GM23338 (cell line): ENCODE data around the gene GATAD2B. TPM values are rescaled to one million over a fixed set of nuclear protein-coding genes. Genes with fewer than 3 reads are reported as not detected.

ENCODE experiments used
- ATAC-seq: fragments of 200-7000 bp; cut with Tn5 transposase; 3 replicates; pipeline ENCODE4 v1.9.1; 2020
- DNase-seq: peaks from one replicate; pipeline ENCODE4 v3.0.0-alpha.2; 2015; ENCODE audit warnings: low spot score
- H2AFZ ChIP-seq: fragments of 200-600 bp; sonication (generic); 2 replicates; pipeline ENCODE4 v1.8.0; 2016; ENCODE audit warnings: antibody characterized with exemption, mild to moderate bottlenecking, moderate library complexity
- H3F3A ChIP-seq: fragments of 200-600 bp; sonication (generic); replicated peaks from 2 replicates; pipeline ENCODE4 v1.8.0; 2017; ENCODE audit warnings: antibody characterized with exemption, mixed run types, low read depth
- H3K27ac ChIP-seq: fragments of 200-600 bp; sonication (generic); 2 replicates; pipeline ENCODE4 v1.6.1; 2016; ENCODE audit warnings: low read depth
- H3K27me3 ChIP-seq: fragments of 200-600 bp; sonication (generic); 2 replicates; pipeline ENCODE4 v1.8.0; 2016; ENCODE audit warnings: mild to moderate bottlenecking, mixed run types, moderate library complexity; ENCODE audit not compliant: insufficient read depth
- H3K36me3 ChIP-seq: fragments of 200-600 bp; sonication (generic); 2 replicates; pipeline ENCODE4 v1.8.0; 2016; ENCODE audit warnings: mild to moderate bottlenecking; ENCODE audit not compliant: insufficient read depth
- H3K4me1 ChIP-seq: fragments of 200-600 bp; sonication (generic); 2 replicates; pipeline ENCODE4 v1.8.0; 2016; ENCODE audit warnings: mild to moderate bottlenecking, moderate library complexity; ENCODE audit not compliant: insufficient read depth
- H3K4me2 ChIP-seq: fragments of 200-600 bp; sonication (generic); 2 replicates; pipeline ENCODE4 v1.7.1; 2017; ENCODE audit warnings: mixed run types
- H3K4me3 ChIP-seq: fragments of 200-600 bp; sonication (generic); 2 replicates; pipeline ENCODE4 v1.6.1; 2016; ENCODE audit warnings: mixed run types
- H3K79me2 ChIP-seq: fragments of 200-600 bp; sonication (generic); replicated peaks from 2 replicates; pipeline ENCODE4 v1.8.0; 2017; ENCODE audit warnings: mild to moderate bottlenecking; ENCODE audit not compliant: insufficient read depth
- H3K9me2 ChIP-seq: fragments of 200-600 bp; sonication (generic); 2 replicates; pipeline ENCODE4 v1.8.0; 2017; ENCODE audit not compliant: insufficient read depth
- H4K20me1 ChIP-seq: fragments of 200-600 bp; sonication (generic); replicated peaks from 2 replicates; pipeline ENCODE4 v1.8.0; 2017; ENCODE audit warnings: mild to moderate bottlenecking; ENCODE audit not compliant: insufficient read depth
- H3K27ac Mint-ChIP-seq: 2 replicates; pipeline ENCODE4 v1.8.0; 2020; ENCODE audit warnings: inconsistent platforms, mild to moderate bottlenecking, moderate library complexity, mixed read lengths
- H3K27me3 Mint-ChIP-seq: 3 replicates; pipeline ENCODE4 v1.8.0; 2022; ENCODE audit warnings: low read depth, mild to moderate bottlenecking, moderate library complexity, mixed read lengths, inconsistent platforms; ENCODE audit not compliant: insufficient read depth, poor library complexity
- H3K36me3 Mint-ChIP-seq: 3 replicates; pipeline ENCODE4 v1.8.0; 2021; ENCODE audit warnings: low read depth, mild to moderate bottlenecking, inconsistent platforms, moderate library complexity, mixed read lengths
- H3K4me1 Mint-ChIP-seq: 3 replicates; pipeline ENCODE4 v1.8.0; 2020; ENCODE audit warnings: mild to moderate bottlenecking, inconsistent platforms, mixed read lengths
- H3K4me3 Mint-ChIP-seq: 3 replicates; pipeline ENCODE4 v1.8.0; 2021; ENCODE audit warnings: moderate library complexity, mild to moderate bottlenecking, inconsistent platforms, mixed read lengths
- H3K9me3 Mint-ChIP-seq: 3 replicates; pipeline ENCODE4 v1.8.0; 2020; ENCODE audit warnings: moderate library complexity, mild to moderate bottlenecking, inconsistent platforms, mixed read lengths
- CREB1 ChIP-seq: fragments of 250-450 bp; sonication (Bioruptor Pico); IDR thresholded peaks from 2 replicates; pipeline ENCODE4 v1.5.0; 2020; ENCODE audit warnings: low read depth, mild to moderate bottlenecking, moderate library complexity
- CTCF ChIP-seq, 2 experiments: fragments of 200-600 bp in 1 of 2; sonication (generic) in 1 of 2; conservative IDR thresholded peaks; 2 replicates each; pipeline versions ENCODE4 v1.5.1 to v1.6.1; 2016 to 2017; ENCODE audit warnings: antibody characterized with exemption in 2 of 2, low read depth in 2 of 2, mild to moderate bottlenecking in 2 of 2, moderate library complexity in 1 of 2
- ETS1 ChIP-seq: IDR thresholded peaks from 2 replicates; pipeline ENCODE4 v1.6.1; 2016; ENCODE audit warnings: antibody characterized with exemption
- EZH2 ChIP-seq: fragments of 200-600 bp; sonication (generic); IDR thresholded peaks from one replicate; pipeline ENCODE4 v1.8.0; 2017; ENCODE audit warnings: antibody characterized with exemption, mild to moderate bottlenecking, low read depth; ENCODE audit not compliant: unreplicated experiment
- EZH2phosphoT487 ChIP-seq: fragments of 200-600 bp; sonication (generic); IDR thresholded peaks from one replicate; pipeline ENCODE4 v1.8.1; 2018; ENCODE audit warnings: antibody characterized with exemption; ENCODE audit not compliant: unreplicated experiment
- JUNB ChIP-seq: IDR thresholded peaks from one replicate; pipeline ENCODE4 v1.6.1; 2016; ENCODE audit warnings: antibody characterized with exemption; ENCODE audit not compliant: unreplicated experiment
- POLR2AphosphoS5 ChIP-seq: IDR thresholded peaks from 2 replicates; pipeline ENCODE4 v1.6.1; 2016; ENCODE audit warnings: antibody characterized with exemption, low read depth
- REST ChIP-seq: IDR thresholded peaks from one replicate; pipeline ENCODE4 v1.6.1; 2018; ENCODE audit warnings: antibody characterized with exemption; ENCODE audit not compliant: unreplicated experiment
- STAT1 ChIP-seq: IDR thresholded peaks from one replicate; pipeline ENCODE4 v1.6.1; 2016; ENCODE audit warnings: antibody characterized with exemption; ENCODE audit not compliant: unreplicated experiment
- ZNF331 ChIP-seq: fragments of 250-450 bp; sonication (Bioruptor Pico); IDR thresholded peaks from 2 replicates; pipeline ENCODE4 v1.5.0; 2020; ENCODE audit warnings: low read depth, mild to moderate bottlenecking, moderate library complexity
- polyA plus RNA-seq: library from polyadenylated mRNA; unstranded; fragments of >200 nt; fragmentation: Nextera tagmentation; extraction: Ambion mirVana; gene quantifications from 2 replicates; pipeline ENCODE4 v1.2.1, GENCODE V29; 2016
- total RNA-seq: library from RNA; depleted of rRNA; stranded (reverse); fragments of >200 nt; shearing (Covaris generic); gene quantifications from 2 replicates; pipeline ENCODE4 v1.2.3, GENCODE V29; 2014

GATAD2B gene
- total and polyA plus RNA-seq, 2 experiments from 2014 or later = 5.2 to 17.8 TPM

DNA sequence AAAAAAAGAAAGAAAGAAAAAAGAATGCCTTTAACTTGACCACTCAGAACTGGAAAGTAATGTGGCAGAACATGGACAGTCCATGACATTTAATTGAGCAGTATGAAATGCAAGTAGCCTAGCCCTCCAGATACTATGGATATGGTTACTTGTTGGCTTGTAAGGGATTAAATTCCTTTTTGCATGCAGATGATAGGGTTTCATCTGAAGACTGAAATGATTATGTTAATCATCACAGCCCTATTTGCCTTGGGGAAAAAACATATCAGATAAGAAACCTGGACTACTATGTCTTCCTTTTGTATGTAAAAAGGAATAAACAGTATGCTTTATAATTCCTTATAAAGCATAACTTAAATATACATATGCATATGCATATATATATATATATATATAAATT lies 66.0 kb downstream of the GATAD2B start (continued):
- TF ChIP-seq EZH2 (no peak), CTCF (conservative IDR thresholded peaks at IDR 0.05; ENCODE audit: low read depth in 2 of 2) (no peak), REST (no peak), EZH2phosphoT487 (no peak), JUNB (no peak), ZNF331 (no peak)

DNA sequence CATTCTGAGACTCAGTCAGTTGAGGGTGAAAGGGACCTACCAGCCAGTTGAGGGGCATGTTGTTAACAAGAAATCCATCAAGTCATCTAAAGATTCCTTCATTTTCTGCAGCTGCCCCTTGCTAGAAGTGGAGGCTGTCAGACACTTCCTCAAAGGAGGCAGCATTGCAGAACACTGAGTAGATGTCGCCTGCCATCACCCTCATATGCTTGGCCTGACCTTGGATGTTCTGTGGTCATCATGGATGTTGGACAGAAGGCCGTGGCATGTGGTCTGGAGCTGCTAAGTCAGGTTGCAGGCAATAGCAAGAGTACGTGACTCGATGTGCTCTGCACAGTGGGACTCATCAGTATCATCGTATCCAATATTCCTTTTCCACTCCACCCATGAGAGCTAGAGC lies 70.6 kb downstream of the GATAD2B start:
- Histone ChIP-seq H3K4me2 (no peak overlapping the region), H2AFZ (no peak overlapping the region), H3K27me3 (no peaks in the 10 kb centered on the region), H3K4me3 (no peak overlapping the region), H3K79me2 (peaks cover 41% of the 10 kb centered on the region), H3K36me3 (no peaks in the 10 kb centered on the region), H3K27ac (no peak overlapping the region), H3K9me2 (no peaks in the 10 kb centered on the region), H3F3A (0 out of 2 replicates have a peak, but pooled peaks cover 3% of the 10 kb centered on the region), H4K20me1 (peaks cover 25% of the 10 kb centered on the region), H3K4me1 (no peaks in the 10 kb centered on the region)
- ATAC-seq (no peak), DNase-seq (no peak)
- H3K4me1 Mint-ChIP-seq = no peaks in the 10 kb centered on the region
- H3K27ac Mint-ChIP-seq = no peak overlapping the region
- H3K4me3 Mint-ChIP-seq = no peak overlapping the region
- peaks cover 5% of the 10 kb centered on the region for H3K27me3 Mint-ChIP-seq
- H3K36me3 Mint-ChIP-seq = peaks cover 15% of the 10 kb centered on the region
- H3K9me3 Mint-ChIP-seq = no peaks in the 10 kb centered on the region
- TF ChIP-seq CTCF (conservative IDR thresholded peaks at IDR 0.05; ENCODE audit: low read depth in 2 of 2) = no peak
- TF ChIP-seq POLR2AphosphoS5 = no peak
- no peak for TF ChIP-seq REST
- no peak for TF ChIP-seq CREB1 (CRISPR knock-in tag)
- no peak for TF ChIP-seq ETS1
- TF ChIP-seq STAT1 = no peak
